NB4 (cell line): ENCODE measurements around the gene CPNE4.

Experiments used
- CTCF ChIP-seq: IDR thresholded peaks from one replicate; pipeline ENCODE4 v1.5.1; 2012; ENCODE audit warnings: low read depth, low read length
- MAX ChIP-seq: IDR thresholded peaks from 2 replicates; pipeline ENCODE4 v1.6.1; 2011; ENCODE audit warnings: low read depth, low read length
- MYC ChIP-seq: IDR thresholded peaks from 2 replicates; pipeline ENCODE4 v1.6.1; 2011; ENCODE audit warnings: low read depth, low read length
- POLR2A ChIP-seq: IDR thresholded peaks from 2 replicates; pipeline ENCODE4 v1.6.1; 2011; ENCODE audit warnings: mild to moderate bottlenecking; ENCODE audit not compliant: insufficient read length; ENCODE audit errors: extremely low read depth

GRCh38 chr3:131972550-131972949, 62.3 kb downstream of the CPNE4 start:
- TF ChIP-seq CTCF (no peak), POLR2A (no peak), MAX (no peak), MYC (no peak)
